Muscle layer of colon (tissue), 2 donors: ENCODE results near the gene LSR.

Source experiments
- H3K27ac ChIP-seq: one replicate; pipeline ENCODE4 v1.7.0; 2013; ENCODE audit warnings: low read depth, mild to moderate bottlenecking, low read length, moderate library complexity
- H3K27me3 ChIP-seq, 2 donors: one replicate each; pipeline ENCODE4 v1.7.0; 2013; ENCODE audit warnings: low read length in 2 of 2, mild to moderate bottlenecking in 2 of 2; ENCODE audit not compliant: insufficient read depth in 2 of 2, control insufficient read depth in 1 of 2
- H3K36me3 ChIP-seq: one replicate; pipeline ENCODE4 v1.7.0; 2013; ENCODE audit warnings: mild to moderate bottlenecking, low read length; ENCODE audit not compliant: insufficient read depth
- H3K4me1 ChIP-seq: one replicate; pipeline ENCODE4 v1.7.0; 2013; ENCODE audit warnings: mild to moderate bottlenecking, low read length; ENCODE audit not compliant: insufficient read depth
- H3K4me3 ChIP-seq, 2 donors: one replicate each; pipeline ENCODE4 v1.7.0; 2013; ENCODE audit warnings: low read length in 2 of 2, low read depth in 1 of 2, mild to moderate bottlenecking in 1 of 2, moderate library complexity in 1 of 2
- H3K9ac ChIP-seq: one replicate; pipeline ENCODE4 v1.7.0; 2013; ENCODE audit warnings: low read length
- H3K9me3 ChIP-seq: one replicate; pipeline ENCODE4 v1.7.0; 2013; ENCODE audit warnings: mild to moderate bottlenecking, low read length
- donor health status: abdominal sarcoma.
- donor health status: Adenocarcinoma of cecum.

Gene LSR

DNA sequence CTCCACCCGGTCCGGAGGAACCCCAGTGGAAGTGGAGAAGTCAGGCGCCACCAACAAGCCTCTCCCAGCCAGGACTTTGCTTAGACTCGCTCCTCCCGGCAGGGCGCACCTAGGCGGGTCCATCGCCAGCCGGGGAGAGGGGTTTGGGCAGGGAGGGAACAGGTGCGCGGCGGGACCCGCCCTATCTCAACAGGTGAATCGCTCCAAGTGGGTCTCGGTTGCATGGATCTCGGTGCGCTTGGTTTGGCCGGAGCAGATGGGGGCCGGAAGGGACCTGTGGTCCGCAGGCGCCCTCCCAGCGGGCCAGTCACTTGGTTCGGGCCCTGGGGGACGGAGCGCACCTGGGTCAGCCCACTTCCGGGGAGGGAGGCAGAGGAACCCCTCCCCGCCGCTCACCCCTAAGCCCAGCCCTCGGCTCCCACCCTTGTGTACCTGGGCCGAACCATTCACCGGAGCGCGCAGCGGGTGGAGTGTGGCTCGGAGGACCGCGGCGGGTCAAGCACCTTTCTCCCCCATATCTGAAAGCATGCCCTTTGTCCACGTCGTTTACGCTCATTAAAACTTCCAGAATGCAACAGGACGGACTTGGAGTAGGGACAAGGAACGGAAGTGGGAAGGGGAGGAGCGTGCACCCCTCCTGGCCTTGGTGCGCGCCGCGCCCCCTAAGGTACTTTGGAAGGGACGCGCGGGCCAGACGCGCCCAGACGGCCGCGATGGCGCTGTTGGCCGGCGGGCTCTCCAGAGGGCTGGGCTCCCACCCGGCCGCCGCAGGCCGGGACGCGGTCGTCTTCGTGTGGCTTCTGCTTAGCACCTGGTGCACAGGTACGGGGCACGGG lies at the start of gene LSR:
LSR (plus strand) TSS at position 693 of the 836 bp plus-strand sequence; CDS start at position 714, 21 bp downstream.
- no peaks in the 10 kb centered on the region for H3K4me1 ChIP-seq
- H3K27me3 ChIP-seq = peaks cover 0 to 26% of the 10 kb centered on the region in 2 donors
- H3K9me3 ChIP-seq = no peaks in the 10 kb centered on the region
- H3K4me3 ChIP-seq = peak within 1 kb of the TSS in 1 of 2 donors; percentile 14
- no peaks in the 10 kb centered on the region for H3K36me3 ChIP-seq
- H3K9ac ChIP-seq = no peak within 1 kb of the TSS
- no peak within 1 kb of the TSS for H3K27ac ChIP-seq

DNA sequence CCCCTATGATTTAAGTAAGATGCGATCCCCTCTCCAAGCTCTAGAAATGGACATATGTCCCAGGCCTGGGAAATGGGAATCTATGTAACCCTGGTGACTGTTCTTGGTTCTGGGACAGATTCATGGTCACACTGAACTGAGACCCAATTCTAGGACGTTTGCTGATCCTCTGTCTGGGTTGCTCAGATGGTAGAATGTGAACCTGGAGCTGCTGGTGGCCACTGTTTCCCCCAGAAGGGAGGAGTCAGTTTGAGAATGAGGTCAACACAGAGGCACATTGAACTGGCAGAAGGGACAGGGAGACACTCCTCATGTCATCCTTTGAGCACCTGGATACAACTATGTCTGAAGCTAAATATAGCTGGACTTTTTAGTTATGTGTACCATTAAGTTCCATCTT lies 49.3 kb upstream of the LSR start:
- H3K27ac ChIP-seq = no peak overlapping the region
- H3K9ac ChIP-seq = no peak overlapping the region
- H3K36me3 ChIP-seq = no peaks in the 10 kb centered on the region
- no peak overlapping the region for H3K4me3 ChIP-seq
- H3K4me1 ChIP-seq = no peaks in the 10 kb centered on the region
- no peaks in the 10 kb centered on the region for H3K9me3 ChIP-seq
- no peaks in the 10 kb centered on the region for H3K27me3 ChIP-seq

DNA sequence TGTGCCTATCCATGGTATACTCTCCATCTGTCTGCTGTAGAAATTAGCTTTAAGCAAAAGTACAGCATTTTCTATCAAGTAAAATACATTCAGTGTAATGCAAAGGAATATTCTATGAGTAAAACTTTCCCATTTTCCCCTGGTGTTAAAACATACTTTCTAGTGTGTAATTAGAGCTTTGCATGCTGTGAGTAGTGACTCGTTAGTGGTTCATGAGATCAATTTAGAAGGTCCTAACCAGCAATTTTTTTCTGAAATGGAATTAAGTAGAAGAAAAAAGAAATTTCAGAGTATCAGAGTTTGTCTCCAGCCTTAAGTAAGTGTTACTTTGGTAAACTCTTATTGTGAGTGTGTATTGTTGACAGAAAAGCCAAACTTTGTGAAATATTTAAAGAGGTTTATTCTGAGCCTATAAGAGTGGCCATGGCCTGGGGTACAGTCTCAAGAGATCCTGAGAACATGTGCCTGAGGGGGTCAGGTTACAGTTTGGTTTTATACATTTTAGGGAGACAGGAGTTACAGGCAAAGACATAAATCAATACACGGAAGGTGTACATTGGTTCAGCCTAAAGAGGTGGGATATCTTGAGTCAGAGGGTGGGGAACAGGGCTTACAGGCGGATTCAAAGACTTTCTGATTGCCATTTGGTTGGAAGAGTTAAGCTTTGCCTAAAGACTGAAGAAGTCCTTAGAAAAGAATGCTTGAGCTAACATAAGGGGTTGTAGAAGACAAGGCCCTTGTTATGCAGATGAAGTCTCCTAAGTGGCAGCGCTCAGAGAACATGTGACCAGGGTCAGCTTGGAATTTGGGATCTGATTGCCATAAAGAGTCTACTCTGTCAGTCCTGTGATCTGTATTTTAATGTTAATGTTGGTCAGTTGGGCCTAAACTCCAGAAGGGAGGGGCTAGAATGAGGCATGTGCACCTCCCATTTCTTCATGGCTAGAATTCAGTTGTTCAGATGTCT lies 45.8 kb upstream of the LSR start:
- Histone ChIP-seq H3K9ac (no peak overlapping the region), H3K36me3 (no peaks in the 10 kb centered on the region), H3K27me3 (no peaks in the 10 kb centered on the region), H3K4me1 (no peaks in the 10 kb centered on the region), H3K27ac (no peak overlapping the region), H3K4me3 (no peak overlapping the region), H3K9me3 (no peaks in the 10 kb centered on the region)

DNA sequence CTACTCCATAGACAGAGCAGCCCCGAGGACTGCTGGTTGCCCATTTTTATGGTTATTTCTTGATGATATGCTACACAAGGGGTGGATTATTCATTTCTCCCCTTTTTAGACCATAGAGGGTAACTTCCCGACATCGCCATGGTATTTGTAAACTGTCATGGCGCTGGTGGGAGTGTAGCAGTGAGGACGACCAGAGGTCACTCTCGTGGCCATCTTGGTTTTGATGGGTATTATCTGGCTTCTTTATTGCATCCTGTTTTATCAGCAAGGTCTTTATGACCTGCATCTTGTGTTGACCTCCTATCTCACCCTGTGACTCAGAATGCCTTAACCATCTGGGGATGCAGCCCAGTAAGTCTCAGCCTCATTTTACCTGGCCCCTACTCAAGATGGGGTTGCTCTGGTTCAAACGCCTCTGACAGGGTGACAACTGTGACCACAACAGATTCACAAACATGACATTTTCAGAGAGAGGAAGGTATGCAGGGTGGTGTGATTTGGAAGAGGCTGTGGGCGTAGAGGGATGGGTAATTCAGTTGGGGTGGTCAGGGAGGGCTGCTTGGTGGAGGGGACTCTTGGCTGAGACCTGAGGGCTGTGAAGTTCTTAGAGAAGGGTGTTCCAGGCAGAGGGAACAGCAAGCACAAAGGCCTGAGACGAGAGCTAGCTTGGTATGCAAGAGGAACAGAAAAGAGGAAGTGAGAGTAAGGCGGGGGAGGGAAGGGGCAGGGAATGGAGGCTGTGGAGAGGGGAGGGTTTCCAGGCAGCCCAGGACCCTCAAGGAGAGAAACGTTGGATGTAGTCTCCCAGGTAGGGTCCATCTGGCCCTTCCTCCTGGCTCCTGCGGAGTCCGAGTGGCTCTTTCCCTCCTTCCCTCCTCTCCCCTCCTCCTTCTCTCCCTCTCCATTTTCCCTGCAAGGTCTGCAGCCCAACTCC lies 43.7 kb upstream of the LSR start:
- Histone ChIP-seq H3K27me3 (no peaks in the 10 kb centered on the region), H3K4me3 (no peak overlapping the region), H3K27ac (no peak overlapping the region), H3K9ac (no peak overlapping the region), H3K36me3 (no peaks in the 10 kb centered on the region), H3K9me3 (no peaks in the 10 kb centered on the region), H3K4me1 (no peaks in the 10 kb centered on the region)

- Histone ChIP-seq H3K9me3 (no peaks in the 10 kb centered on the region), H3K9ac (no peak overlapping the region), H3K4me3 (no peak overlapping the region), H3K4me1 (no peaks in the 10 kb centered on the region), H3K36me3 (no peaks in the 10 kb centered on the region), H3K27ac (no peak overlapping the region), H3K27me3 (no peaks in the 10 kb centered on the region)
Measured at GRCh38 chr19:35205733-35206323, 43.0 kb upstream of the LSR start.

DNA sequence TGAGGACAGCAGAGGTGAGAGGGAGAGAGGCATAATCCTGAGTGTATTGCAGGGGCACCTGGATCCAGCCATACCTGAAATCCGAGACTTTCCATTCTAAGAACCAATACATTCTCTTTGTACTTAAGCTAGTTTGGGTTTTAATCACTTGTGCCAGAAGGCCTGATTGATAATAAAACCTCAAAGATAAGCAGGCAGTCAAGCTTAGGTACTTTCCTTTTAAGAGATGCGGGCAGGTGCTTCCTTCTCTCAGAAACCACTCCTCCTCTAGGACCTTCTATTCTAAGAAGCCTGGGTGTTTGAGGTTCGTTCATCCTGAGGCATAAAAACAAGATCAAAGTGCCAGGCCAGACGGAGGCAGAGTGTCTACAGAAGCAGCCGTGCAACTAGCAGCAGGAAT lies 42.4 kb upstream of the LSR start:
- Histone ChIP-seq H3K9me3 (no peaks in the 10 kb centered on the region), H3K9ac (no peak overlapping the region), H3K27ac (no peak overlapping the region), H3K4me1 (no peaks in the 10 kb centered on the region), H3K27me3 (no peaks in the 10 kb centered on the region), H3K36me3 (no peaks in the 10 kb centered on the region), H3K4me3 (no peak overlapping the region)

GRCh38 chr19:35206855-35207254 lies 41.9 kb upstream of the LSR start:
- H3K9ac ChIP-seq = no peak overlapping the region
- H3K36me3 ChIP-seq = no peaks in the 10 kb centered on the region
- H3K27ac ChIP-seq = no peak overlapping the region
- no peak overlapping the region for H3K4me3 ChIP-seq
- H3K27me3 ChIP-seq = no peaks in the 10 kb centered on the region
- H3K9me3 ChIP-seq = no peaks in the 10 kb centered on the region
- H3K4me1 ChIP-seq = no peaks in the 10 kb centered on the region

- Histone ChIP-seq H3K27ac (no peak overlapping the region), H3K4me1 (no peaks in the 10 kb centered on the region)
Measured at GRCh38 chr19:35207391-35207871, 41.4 kb upstream of the LSR start.

GRCh38 chr19:35208121-35208520 lies 40.7 kb upstream of the LSR start:
- Histone ChIP-seq H3K9me3 (no peaks in the 10 kb centered on the region), H3K27ac (no peak overlapping the region), H3K4me3 (no peak overlapping the region), H3K4me1 (no peaks in the 10 kb centered on the region), H3K27me3 (no peaks in the 10 kb centered on the region), H3K9ac (no peak overlapping the region), H3K36me3 (no peaks in the 10 kb centered on the region)

More at GRCh38 chr19:35207391-35207871, 41.4 kb upstream of the LSR start:
- Histone ChIP-seq H3K4me3 (no peak overlapping the region), H3K9ac (no peak overlapping the region), H3K36me3 (no peaks in the 10 kb centered on the region), H3K27me3 (no peaks in the 10 kb centered on the region), H3K9me3 (no peaks in the 10 kb centered on the region)

GRCh38 chr19:35209646-35210045 lies 39.2 kb upstream of the LSR start:
- Histone ChIP-seq H3K27me3 (no peaks in the 10 kb centered on the region), H3K27ac (no peak overlapping the region), H3K4me1 (peaks cover 6% of the 10 kb centered on the region), H3K36me3 (no peaks in the 10 kb centered on the region), H3K9me3 (no peaks in the 10 kb centered on the region), H3K4me3 (no peak overlapping the region), H3K9ac (no peak overlapping the region)
